DMS 273 treated with DMSO at 0.1 percent for 48 hours (cell line): ENCODE results near the gene HAUS2.
"Not testable (repeated sequence)": the region's sequence is repeated elsewhere in the genome, so short reads cannot be mapped to it uniquely, and the experiment has no call there.

Source experiments
- DNase-seq: peaks from one replicate; lab custom pipeline; 2025; lab: John Stamatoyannopoulos, UW

HAUS2 gene

DNA sequence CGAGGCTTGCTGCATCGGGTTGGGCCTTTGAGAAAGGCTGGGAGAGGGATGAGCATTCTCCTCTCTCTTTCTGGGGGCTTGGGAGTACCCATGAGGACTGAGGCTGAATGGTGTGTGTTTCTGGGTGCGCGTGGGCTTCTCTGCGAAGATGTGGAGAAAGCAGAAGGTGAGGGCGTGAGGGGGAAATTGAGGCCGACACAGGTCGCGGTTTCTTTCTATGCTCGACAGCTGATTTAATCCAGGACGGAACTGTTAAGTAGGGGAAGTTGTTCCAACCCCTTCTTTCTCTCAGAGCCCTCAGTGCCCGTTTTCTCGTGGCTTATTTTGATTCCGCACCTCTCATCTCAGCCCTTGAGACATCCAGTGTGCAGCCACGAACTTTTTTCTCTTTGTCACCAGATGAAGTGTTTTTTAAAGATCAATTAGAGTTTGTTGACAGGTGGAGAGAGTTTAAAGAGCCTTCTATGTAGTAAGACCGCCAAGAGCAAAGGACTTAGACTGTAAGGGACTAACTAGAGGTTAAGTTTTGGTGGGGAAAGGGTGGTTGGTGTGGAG is 27.5 kb downstream of the HAUS2 start:
- no peak for DNase-seq

GRCh38 chr15:42576776-42577175 is 28.1 kb downstream of the HAUS2 start:
- DNase-seq, result no peak

- peak; percentile 36 for DNase-seq
Measured at GRCh38 chr15:42577514-42578031, 28.9 kb downstream of the HAUS2 start.

DNA sequence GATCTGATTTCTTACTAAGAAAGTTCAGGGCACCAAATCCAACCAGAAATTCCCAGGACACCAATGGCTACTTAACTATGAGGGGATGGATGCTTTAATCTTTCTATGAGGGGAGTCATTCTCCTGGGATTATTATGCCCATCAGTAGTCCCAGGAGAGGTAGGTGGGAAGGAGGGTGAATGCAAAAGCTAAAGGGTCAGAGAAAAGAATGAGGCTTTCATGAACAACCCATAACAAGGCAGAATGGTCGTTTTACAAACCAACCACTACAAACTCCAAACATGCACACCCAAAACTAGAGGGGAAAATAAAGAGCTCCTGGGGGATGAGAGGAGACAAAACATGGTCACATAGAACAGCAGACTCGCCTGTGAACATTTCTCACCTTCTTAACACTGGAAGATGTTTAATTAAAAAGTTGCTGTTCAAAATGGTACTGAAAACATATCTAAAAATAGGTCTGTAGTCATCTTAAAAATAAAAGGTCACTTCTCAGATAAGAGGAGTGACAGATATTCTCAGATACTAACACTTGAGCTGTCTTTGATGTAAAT is 30.4 kb downstream of the HAUS2 start:
- DNase-seq, result no peak

DNA sequence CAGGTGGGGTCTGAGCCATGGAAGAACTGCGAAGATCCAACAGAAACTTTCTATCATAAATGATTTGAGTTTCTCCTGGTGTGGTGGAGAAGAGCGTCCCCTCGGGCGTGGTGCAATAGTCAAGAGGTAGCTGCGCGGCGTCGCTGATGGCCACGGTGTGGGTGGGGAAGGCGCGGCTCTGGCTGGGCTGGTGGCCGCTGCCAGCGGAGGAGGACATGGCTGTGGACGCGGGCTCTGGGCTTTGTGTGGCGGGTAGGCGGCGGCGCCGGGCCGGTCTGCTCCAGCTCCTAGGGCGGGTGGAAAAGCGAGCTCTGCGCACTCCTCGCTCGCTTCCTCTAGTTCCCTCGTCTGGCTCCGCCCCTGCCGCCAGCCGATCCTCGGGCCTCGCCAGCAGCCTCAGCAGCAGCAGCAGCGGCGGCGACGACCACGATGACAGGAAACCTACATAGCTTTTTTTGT is 32.7 kb downstream of the HAUS2 start:
- no peak for DNase-seq

DNA sequence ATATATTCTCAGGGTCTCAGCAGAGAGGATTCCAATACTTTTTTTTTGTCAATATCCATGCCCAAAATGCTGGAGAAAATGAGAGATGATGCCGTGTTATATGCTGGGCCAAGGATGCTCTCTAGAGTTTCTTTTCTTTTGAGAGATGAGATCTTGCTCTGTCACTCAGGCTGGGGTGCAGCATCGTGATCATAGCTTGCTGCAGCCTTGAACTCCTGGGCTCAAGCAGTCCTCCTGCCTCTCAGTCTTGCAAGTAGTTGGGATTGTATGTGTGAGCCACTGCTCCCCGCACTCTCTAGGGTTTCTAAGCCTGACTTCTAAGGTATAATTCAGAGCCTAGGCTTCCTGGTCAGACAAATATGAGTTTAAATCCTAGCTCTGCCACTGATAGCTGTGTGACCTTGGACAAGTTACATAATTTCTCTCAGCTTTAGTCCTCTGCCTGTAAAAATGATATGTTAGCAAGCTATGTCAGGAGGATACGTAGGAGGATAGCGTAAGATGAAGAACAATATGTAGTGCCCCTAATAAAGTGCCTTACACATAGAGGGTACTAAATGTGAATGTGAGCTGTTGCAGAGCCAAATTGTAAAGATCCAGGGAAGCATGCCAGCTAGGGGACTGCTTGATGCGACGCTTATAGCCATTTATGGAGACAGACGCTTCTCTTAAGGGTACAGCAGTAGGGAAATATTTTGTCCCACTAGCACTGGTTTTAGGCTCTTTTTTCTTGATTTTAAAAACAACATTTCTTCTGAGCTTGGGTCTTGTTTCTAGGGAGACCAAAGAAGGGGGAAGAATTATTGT is 34.1 kb downstream of the HAUS2 start:
- DNase-seq, result no peak

DNA sequence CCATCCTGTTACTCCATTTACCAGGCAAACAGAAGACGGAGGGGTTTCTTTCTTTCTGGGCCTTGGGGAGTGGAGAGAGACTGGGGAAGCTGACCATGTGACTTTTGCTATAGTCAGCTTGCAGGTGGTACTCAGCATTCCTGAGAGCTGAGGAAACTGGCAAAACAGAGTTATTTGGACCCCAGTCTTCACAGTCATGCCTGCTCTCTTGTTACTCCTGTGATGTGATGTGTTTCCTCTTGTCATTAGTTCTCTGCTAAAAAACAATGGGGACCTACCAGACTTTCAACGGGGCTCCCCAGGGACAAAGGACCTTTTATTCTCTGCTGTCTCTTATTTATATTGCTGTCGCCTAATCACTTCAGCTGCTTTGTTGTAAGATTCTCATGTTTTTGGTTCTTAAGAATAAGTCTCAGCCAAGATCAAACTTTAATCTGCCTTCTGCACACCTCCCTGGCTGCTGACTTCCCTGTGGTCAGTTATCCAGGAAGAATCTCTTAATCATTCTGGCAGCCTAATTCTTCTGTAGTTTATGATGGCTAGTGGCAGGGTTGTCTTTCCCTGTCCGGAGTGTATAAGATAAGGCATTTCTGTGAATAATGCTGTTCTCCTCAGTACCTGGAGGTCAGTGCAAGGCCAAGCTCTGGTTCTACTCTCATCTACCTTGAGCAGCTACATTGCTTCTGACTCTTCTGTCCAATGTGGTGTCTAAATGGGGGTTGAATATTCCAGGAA is 35.6 kb downstream of the HAUS2 start:
- no peak for DNase-seq

- DNase-seq, result no peak
Measured at GRCh38 chr15:42590619-42591237, 42.1 kb downstream of the HAUS2 start.

DNA sequence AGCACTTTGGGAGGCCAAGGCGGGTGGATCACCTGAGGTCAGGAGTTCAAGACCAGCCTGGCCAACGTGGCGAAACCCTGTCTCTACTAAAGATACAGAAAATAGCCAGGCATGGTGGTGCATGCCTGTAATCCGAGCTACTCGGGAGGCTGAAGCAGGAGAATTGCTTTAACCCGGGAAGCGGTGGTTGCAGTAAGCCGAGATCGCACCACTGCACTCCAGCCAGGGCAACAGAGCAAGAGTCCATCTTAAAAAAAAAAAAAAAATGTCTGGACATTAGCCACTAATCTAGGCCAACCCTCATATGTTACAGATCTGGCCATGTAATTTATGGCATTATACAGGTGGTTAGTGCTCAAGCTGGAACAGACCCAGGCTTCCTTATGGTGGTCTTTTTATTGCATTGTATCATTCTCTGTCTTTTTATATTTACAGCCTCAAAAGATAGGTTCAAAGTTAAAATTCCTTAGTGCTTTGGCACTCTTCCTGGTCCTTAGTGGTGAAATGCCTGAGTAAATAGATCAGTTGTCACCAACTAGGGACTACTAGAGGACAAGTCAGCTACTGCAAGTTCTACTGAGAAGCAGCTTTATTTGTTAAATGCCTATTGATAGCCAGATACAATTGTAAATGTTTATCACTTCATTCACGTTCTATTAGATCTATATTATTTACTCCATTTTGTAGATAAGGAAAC is 42.7 kb downstream of the HAUS2 start:
- no peak for DNase-seq

DNA sequence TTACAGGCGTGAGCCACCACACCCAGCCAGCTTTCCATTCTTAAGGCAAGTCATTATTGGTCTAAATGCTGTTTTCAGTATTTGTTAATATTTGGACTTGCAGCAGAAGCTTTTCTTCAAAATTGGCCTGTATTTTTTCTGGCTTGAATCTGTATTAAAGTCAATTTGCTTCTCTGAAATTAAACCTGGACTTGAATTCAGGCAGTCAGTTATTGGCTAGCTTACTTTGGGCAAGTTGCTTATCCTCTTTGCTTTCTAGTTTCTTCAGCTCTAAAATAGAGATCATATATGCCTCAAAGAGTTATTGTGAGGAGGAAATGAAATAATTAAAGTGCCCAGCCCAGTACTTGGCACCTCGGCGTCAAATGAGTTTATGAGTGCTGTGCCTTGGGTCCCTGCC is 44.1 kb downstream of the HAUS2 start:
- no peak for DNase-seq

GRCh38 chr15:42593143-42593542 is 44.5 kb downstream of the HAUS2 start:
- no peak for DNase-seq

DNA sequence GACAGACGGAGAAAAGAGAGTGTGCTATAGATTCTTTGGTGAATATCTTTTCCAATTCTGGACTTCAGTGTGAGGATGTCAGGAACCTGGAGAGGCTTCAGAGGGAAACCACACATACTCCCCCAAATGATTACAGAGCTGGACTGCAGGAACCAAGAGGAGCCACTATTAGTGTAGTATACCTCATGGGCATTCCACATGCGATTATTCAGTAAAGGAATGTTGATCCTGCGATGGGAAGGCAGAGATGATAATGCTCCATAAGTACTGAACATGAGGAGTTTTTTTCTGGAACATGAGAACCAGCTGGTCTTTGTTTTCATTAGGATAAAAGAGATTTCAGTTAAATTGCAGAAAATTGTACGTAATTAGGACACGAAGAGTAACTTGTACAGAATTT is 45.5 kb downstream of the HAUS2 start:
- DNase-seq, result no peak

GRCh38 chr15:42595626-42596240 is 47.1 kb downstream of the HAUS2 start:
- no peak for DNase-seq

- not testable (repeated sequence) for DNase-seq
Measured at GRCh38 chr15:42601316-42601715, 52.7 kb downstream of the HAUS2 start.

DNA sequence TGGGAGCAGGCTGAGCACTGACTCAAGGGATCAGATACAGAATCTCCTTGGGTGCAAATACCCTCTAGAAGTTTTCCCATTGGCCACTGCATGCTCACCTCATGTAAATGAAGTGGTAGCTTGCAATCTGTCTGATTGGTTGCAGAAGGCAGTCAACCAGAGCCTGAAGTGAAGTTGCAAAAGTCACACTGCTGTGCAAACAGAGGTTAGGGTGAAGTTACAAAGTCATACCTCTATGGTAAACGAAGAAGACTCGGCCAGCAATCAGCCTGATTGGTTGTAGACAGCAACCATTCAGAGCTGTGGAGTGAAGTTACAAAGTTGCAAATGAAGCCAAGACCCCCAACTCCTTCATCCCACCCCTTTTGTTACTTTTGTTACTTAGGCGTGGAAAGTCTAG is 53.9 kb downstream of the HAUS2 start:
- DNase-seq, result no peak

DNA sequence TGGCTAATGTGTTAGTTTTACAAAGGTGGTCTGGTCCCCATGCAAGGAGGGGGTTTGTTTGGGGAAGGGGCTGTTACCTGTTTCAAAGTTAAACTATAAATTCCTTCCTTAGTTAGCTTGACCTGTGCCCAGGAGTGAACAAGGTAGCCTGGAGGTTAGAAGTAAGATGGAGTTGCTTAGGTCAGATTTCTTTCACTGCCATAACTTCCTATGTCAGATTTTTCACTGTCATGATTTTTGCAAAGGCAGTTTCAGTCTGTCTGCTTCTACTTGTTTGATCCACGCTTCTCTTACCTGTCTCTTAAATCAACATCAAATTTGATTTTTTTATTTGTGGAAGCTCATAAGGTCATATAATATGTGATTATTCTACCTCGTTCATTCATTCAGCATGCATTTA is 55.3 kb downstream of the HAUS2 start:
- DNase-seq, result no peak

- DNase-seq, result peak; percentile 15
Measured at GRCh38 chr15:42604894-42605744, 56.5 kb downstream of the HAUS2 start.

- no peak for DNase-seq
Measured at GRCh38 chr15:42605796-42606195, 57.2 kb downstream of the HAUS2 start.

GRCh38 chr15:42608110-42608531 is 59.5 kb downstream of the HAUS2 start:
- no peak for DNase-seq
